SK-N-MC (cell line): Measurements from ENCODE around the gene FHOD3.

Experiments
- EZH2 ChIP-seq: fragments of 200-600 bp; sonication (generic); IDR thresholded peaks from one replicate; pipeline ENCODE4 v1.6.1; 2017; ENCODE audit warnings: antibody characterized with exemption
- POLR2AphosphoS5 ChIP-seq: IDR thresholded peaks from 2 replicates; pipeline ENCODE4 v1.6.1; 2012; ENCODE audit warnings: mild to moderate bottlenecking, low read depth, low read length, borderline replicate concordance

DNA sequence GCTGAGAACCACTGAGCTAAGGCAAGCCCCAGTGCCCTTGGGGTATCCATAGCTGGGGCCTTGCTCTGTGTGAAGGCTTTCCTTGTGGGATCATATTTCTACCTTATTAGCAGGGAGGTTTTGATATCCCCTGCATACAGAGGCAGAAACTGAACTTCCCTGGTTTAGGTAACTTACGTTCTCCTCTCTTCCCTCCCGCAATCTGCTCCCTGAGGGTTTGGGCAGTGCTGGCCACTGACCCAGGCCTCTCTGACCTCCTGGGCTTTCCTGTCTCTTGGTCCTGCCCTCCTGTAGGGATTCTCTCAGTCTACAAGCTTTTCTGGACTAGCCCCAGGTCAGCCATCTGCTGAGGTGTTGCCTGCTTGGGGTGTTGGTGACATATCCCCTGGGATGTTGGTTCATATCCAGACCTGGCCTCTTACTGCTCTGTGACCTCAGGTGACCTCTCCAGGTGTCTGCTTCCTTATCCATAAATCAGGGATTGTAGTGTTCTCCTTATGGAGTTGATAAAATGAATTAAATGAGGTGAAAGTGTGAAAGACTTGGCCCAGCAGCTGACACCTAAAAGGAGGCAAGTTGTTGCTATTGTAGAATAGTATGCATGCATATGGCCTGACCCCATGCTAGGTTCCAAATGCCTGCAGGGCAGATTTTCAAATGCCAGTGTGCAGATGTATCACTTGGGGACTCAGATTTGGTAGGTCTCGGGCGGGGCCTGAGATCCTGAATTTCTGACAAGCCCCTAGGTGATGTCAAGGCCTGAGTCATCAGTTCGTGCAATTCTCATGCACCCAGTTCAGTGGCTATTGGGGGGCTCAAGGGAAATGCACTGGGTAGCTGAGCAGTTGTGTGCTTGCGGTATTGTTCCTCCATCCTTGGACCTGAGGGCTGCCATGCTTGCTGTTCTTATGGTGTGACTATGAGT is 106.6 kb downstream of the FHOD3 start:
- TF ChIP-seq POLR2AphosphoS5 (no peak), EZH2 (no peak)
